ENCODE results near the gene NEURL3. TPM values are rescaled to one million over a fixed set of nuclear protein-coding genes. Genes with fewer than 3 reads are reported as not detected.

NEURL3 gene
- total and polyA plus RNA-seq, 2 donors (not counting 3 experiments of a cell fraction or from before 2014, with no cell fraction given): not detected

DNA sequence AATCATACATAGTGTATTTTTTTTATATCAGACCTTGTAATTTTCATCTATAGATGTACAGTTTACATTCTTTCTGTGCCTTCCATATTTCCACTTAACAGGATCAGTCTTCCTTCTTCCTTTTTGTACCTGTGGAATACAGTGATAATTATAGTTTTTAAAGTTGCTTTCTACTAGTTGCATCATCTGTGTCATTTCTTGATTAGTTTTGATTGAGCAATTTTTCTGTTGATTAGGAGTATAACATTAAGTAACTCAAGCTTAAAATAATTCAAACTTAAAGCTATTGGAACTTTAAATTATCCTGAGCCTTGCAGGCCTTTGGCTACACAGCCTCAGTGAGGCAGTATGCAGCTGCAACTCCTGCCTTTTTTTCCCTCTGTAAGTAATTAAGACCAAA is 57.4 kb downstream of the NEURL3 start:
- Histone ChIP-seq H3K4me1 (ENCODE audit: control insufficient read depth, extremely low read depth, insufficient read depth, low read length) (no peaks in the 10 kb centered on the region), H3K36me3 (ENCODE audit: control insufficient read depth in 2 of 2, extremely low read depth in 1 of 2, insufficient read depth in 2 of 2, low read length in 2 of 2) (no peaks in the 10 kb centered on the region), H3K4me2 (ENCODE audit: insufficient read depth, low read length) (no peak overlapping the region), H3K4me3 (replicated peaks in 1 of 3; ENCODE audit: insufficient read depth in 1 of 3, low read depth in 1 of 3, low read length in 3 of 3) (no peak overlapping the region), H3K9ac (replicated peaks; ENCODE audit: extremely low read depth, insufficient read depth, low read length) (no peak overlapping the region), H3K27me3 (ENCODE audit: control insufficient read depth in 2 of 2, insufficient read depth in 2 of 2, low read length in 2 of 2) (peaks cover 2% of the 10 kb centered on the region in 2 experiments), H3K79me2 (ENCODE audit: control insufficient read depth, insufficient read depth, low read length) (no peaks in the 10 kb centered on the region), H2AFZ (ENCODE audit: low read depth, low read length) (no peak overlapping the region), H3K9me3 (replicated peaks; ENCODE audit: control insufficient read depth, insufficient read depth, low read length) (no peaks in the 10 kb centered on the region), H3K27ac (ENCODE audit: insufficient read depth, low read depth, low read length) (no peak overlapping the region), H3K9me1 (replicated peaks; ENCODE audit: control insufficient read depth, extremely low read depth, insufficient read depth, low read length) (no peaks in the 10 kb centered on the region), H4K20me1 (replicated peaks; ENCODE audit: control insufficient read depth, extremely low read depth, insufficient read depth, low read length) (no peaks in the 10 kb centered on the region)
- dilution Hi-C loops (cut with MboI; ENCODE audit: extremely low pct_ligation_motif_present, low sequenced_read_pairs) (no loop called here), intact Hi-C loops (cut with micrococcal nuclease) (no loop called here)
- ChIA-PET CTCF (interaction anchor here (1.2 to 3.6 kb wide), 3 partner anchors 22 to 59 kb away, joined by 3 to 16 read pairs (median 3); no protein-coding TSS in a partner anchor), POLR2A (no interaction called here)
- BruUV-seq (replicated peaks): no TSS peak
- no peak for DNase-seq (ENCODE audit: low read depth, low spot score)
- TF ChIP-seq, protein P1, sequence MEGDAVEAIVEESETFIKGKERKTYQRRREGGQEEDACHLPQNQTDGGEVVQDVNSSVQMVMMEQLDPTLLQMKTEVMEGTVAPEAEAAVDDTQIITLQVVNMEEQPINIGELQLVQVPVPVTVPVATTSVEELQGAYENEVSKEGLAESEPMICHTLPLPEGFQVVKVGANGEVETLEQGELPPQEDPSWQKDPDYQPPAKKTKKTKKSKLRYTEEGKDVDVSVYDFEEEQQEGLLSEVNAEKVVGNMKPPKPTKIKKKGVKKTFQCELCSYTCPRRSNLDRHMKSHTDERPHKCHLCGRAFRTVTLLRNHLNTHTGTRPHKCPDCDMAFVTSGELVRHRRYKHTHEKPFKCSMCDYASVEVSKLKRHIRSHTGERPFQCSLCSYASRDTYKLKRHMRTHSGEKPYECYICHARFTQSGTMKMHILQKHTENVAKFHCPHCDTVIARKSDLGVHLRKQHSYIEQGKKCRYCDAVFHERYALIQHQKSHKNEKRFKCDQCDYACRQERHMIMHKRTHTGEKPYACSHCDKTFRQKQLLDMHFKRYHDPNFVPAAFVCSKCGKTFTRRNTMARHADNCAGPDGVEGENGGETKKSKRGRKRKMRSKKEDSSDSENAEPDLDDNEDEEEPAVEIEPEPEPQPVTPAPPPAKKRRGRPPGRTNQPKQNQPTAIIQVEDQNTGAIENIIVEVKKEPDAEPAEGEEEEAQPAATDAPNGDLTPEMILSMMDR (IDR thresholded peaks at IDR 0.05; ENCODE audit: extremely low read depth in 1 of 2, insufficient read depth in 1 of 2, low read depth in 1 of 2, low read length in 2 of 2): no peak
- TF ChIP-seq POLR2A (IDR thresholded peaks at IDR 0.05; ENCODE audit: low read depth, low read length): no peak
- no peak for FAIRE-seq

Other genes starting within 250 kb of the NEURL3 start
- 41.5 and 48.4 TPM in 2 replicates for gene TMEM127, start 239.4 kb downstream of the NEURL3 start, total RNA-seq
- 75.7 and 94.0 TPM in 2 replicates for gene TMEM127, start 239.4 kb downstream of the NEURL3 start, polyA plus RNA-seq
- gene CIAO1, start 239.1 kb downstream of the NEURL3 start, total RNA-seq: 64.3 and 70.7 TPM in 2 replicates
- 119 and 120 TPM in 2 replicates for gene CIAO1, start 239.1 kb downstream of the NEURL3 start, polyA plus RNA-seq
- gene SNRNP200, start 199.8 kb downstream of the NEURL3 start, total RNA-seq: 117 and 124 TPM in 2 replicates
- 142 and 155 TPM in 2 replicates for gene SNRNP200, start 199.8 kb downstream of the NEURL3 start, polyA plus RNA-seq
- 4.6 and 5.8 TPM in 2 replicates for gene ITPRIPL1, start 180.0 kb downstream of the NEURL3 start, total RNA-seq
- 2.3 and 2.6 TPM in 2 replicates for gene ITPRIPL1, start 180.0 kb downstream of the NEURL3 start, polyA plus RNA-seq
- 34.6 and 36.6 TPM in 2 replicates for gene NCAPH, start 169.6 kb downstream of the NEURL3 start, total RNA-seq
- 20.6 and 21.9 TPM in 2 replicates for gene NCAPH, start 169.6 kb downstream of the NEURL3 start, polyA plus RNA-seq
- 24.7 and 29.0 TPM in 2 replicates for gene ARID5A, start 31.4 kb upstream of the NEURL3 start, total RNA-seq
- 18.0 and 24.0 TPM in 2 replicates for gene ARID5A, start 31.4 kb upstream of the NEURL3 start, polyA plus RNA-seq
- 36.9 and 37.4 TPM in 2 replicates for gene KANSL3, start 133.0 kb upstream of the NEURL3 start, total RNA-seq
- gene KANSL3, start 133.0 kb upstream of the NEURL3 start, polyA plus RNA-seq: 27.5 and 27.7 TPM in 2 replicates
- gene FER1L5, start 137.4 kb upstream of the NEURL3 start, total RNA-seq: not detected in 2 replicates
- gene FER1L5, start 137.4 kb upstream of the NEURL3 start, polyA plus RNA-seq: not detected in 2 replicates
- gene LMAN2L, start 234.7 kb upstream of the NEURL3 start, total RNA-seq: 15.4 and 18.2 TPM in 2 replicates
- 20.5 and 21.2 TPM in 2 replicates for gene LMAN2L, start 234.7 kb upstream of the NEURL3 start, polyA plus RNA-seq

Measured in endothelial cell of umbilical vein (primary cell).